ENCODE measurements around the gene IRS1. TPM values are rescaled to one million over a fixed set of nuclear protein-coding genes. Genes with fewer than 3 reads are reported as not detected.

IRS1 gene
- total and polyA plus RNA-seq, 2 donors from 2014 or later, result 4.5 to 13.4 TPM

- FAIRE-seq (no peak), DNase-seq (no peak)
- TF ChIP-seq, protein P1, sequence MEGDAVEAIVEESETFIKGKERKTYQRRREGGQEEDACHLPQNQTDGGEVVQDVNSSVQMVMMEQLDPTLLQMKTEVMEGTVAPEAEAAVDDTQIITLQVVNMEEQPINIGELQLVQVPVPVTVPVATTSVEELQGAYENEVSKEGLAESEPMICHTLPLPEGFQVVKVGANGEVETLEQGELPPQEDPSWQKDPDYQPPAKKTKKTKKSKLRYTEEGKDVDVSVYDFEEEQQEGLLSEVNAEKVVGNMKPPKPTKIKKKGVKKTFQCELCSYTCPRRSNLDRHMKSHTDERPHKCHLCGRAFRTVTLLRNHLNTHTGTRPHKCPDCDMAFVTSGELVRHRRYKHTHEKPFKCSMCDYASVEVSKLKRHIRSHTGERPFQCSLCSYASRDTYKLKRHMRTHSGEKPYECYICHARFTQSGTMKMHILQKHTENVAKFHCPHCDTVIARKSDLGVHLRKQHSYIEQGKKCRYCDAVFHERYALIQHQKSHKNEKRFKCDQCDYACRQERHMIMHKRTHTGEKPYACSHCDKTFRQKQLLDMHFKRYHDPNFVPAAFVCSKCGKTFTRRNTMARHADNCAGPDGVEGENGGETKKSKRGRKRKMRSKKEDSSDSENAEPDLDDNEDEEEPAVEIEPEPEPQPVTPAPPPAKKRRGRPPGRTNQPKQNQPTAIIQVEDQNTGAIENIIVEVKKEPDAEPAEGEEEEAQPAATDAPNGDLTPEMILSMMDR (IDR thresholded peaks at IDR 0.05; ENCODE audit: borderline replicate concordance, extremely low read depth, insufficient read depth), result no peak
- H3K27ac ChIP-seq (ENCODE audit: low read depth in 2 of 2, low read length in 2 of 2), result no peak overlapping the region
- no peaks in the 10 kb centered on the region for H3K27me3 ChIP-seq (ENCODE audit: control insufficient read depth, insufficient read depth, low read length)
- H3K36me3 ChIP-seq (ENCODE audit: control insufficient read depth in 2 of 3, insufficient read depth in 3 of 3, low read length in 3 of 3), result no peaks in the 10 kb centered on the region
- H3K4me1 ChIP-seq (ENCODE audit: control insufficient read depth in 2 of 3, insufficient read depth in 2 of 3, low read depth in 1 of 3, low read length in 3 of 3), result no peaks in the 10 kb centered on the region
- intact Hi-C loops (cut with DNase I), result no loop called here
- no peak overlapping the region for H3K9ac ChIP-seq (ENCODE audit: low read length in 3 of 3)
- no peak overlapping the region for H3K4me3 ChIP-seq (ENCODE audit: low read length in 3 of 3)
- no peaks in the 10 kb centered on the region for H3K9me3 ChIP-seq (ENCODE audit: control insufficient read depth in 2 of 3, insufficient read depth in 1 of 3, low read length in 3 of 3)
Measured at GRCh38 chr2:226825056-226825455, 25.4 kb upstream of the IRS1 start.

- Histone ChIP-seq H3K4me1 (ENCODE audit: control insufficient read depth in 2 of 3, insufficient read depth in 2 of 3, low read depth in 1 of 3, low read length in 3 of 3) (no peaks in the 10 kb centered on the region), H3K36me3 (ENCODE audit: control insufficient read depth in 2 of 3, insufficient read depth in 3 of 3, low read length in 3 of 3) (no peaks in the 10 kb centered on the region), H3K27ac (ENCODE audit: low read depth in 2 of 2, low read length in 2 of 2) (no peak overlapping the region), H3K4me3 (ENCODE audit: low read length in 3 of 3) (no peak overlapping the region), H3K9me3 (ENCODE audit: control insufficient read depth in 2 of 3, insufficient read depth in 1 of 3, low read length in 3 of 3) (no peaks in the 10 kb centered on the region), H3K27me3 (ENCODE audit: control insufficient read depth, insufficient read depth, low read length) (no peaks in the 10 kb centered on the region), H3K9ac (ENCODE audit: low read length in 3 of 3) (no peak overlapping the region)
- FAIRE-seq (no peak), DNase-seq (no peak)
- intact Hi-C loops (cut with DNase I), result loop anchor here (10.0 kb wide), 1 partner anchor 1144 kb away; no protein-coding TSS in a partner anchor
- TF ChIP-seq, protein P1 (IDR thresholded peaks at IDR 0.05; ENCODE audit: borderline replicate concordance, extremely low read depth, insufficient read depth), result no peak
Measured at GRCh38 chr2:226818930-226819329, 19.3 kb upstream of the IRS1 start.

DNA sequence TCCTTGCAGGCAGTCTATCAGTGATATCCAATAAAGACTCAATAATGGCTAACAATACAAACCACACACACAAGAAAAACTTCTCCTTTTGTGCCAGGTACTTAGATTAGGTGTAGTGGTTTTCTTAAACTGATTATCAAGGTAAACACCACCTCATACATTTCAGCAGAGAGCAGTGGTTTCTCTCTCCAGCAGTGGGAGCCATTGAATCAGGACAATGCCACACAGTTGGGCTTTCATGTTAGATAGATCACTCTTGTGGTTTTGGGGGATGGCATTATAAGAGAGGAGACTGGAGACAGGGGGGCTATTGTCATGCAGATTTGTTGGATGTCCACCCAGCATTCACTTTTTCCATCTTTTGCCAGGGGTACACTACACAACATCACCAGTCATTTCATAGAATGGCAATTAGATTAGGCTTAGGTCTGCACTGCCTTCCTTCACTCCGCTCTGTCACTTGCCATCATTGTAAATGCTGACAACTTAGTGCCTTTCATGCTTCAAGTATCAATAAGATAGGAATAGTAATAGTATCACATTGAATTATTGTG, 13.6 kb upstream of the IRS1 start:
- no peaks in the 10 kb centered on the region for H3K4me1 ChIP-seq (ENCODE audit: control insufficient read depth in 2 of 3, insufficient read depth in 2 of 3, low read depth in 1 of 3, low read length in 3 of 3)
- no peak overlapping the region for H3K4me3 ChIP-seq (ENCODE audit: low read length in 3 of 3)
- no peaks in the 10 kb centered on the region for H3K36me3 ChIP-seq (ENCODE audit: control insufficient read depth in 2 of 3, insufficient read depth in 3 of 3, low read length in 3 of 3)
- no peaks in the 10 kb centered on the region for H3K27me3 ChIP-seq (ENCODE audit: control insufficient read depth, insufficient read depth, low read length)
- no peaks in the 10 kb centered on the region for H3K9me3 ChIP-seq (ENCODE audit: control insufficient read depth in 2 of 3, insufficient read depth in 1 of 3, low read length in 3 of 3)
- TF ChIP-seq, protein P1 (IDR thresholded peaks at IDR 0.05; ENCODE audit: borderline replicate concordance, extremely low read depth, insufficient read depth), result no peak
- DNase-seq (no peak), FAIRE-seq (no peak)
- intact Hi-C loops (cut with DNase I), result loop anchor here (10.0 kb wide), 1 partner anchor 1138 kb away; no protein-coding TSS in a partner anchor
- H3K27ac ChIP-seq (ENCODE audit: low read depth in 2 of 2, low read length in 2 of 2), result no peak overlapping the region
- H3K9ac ChIP-seq (ENCODE audit: low read length in 3 of 3), result no peak overlapping the region

DNA sequence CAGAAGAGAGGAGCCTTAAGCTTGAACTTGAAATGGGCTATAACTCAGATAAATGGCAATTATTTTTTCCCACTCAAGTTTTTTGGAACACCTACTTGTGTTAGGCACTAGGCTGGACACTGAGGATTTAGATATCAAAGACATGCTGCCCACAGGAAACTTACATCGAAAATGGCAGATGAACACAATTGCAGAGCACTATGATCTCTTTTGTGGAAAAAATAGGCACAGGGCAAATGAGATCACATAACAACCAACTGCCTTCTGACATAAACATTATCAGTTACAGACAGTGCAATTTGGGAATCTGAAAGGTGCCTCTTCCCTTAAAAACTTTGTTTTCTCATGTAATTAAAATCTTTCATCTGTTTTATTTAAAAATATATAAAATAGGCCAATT, 3.8 kb upstream of the IRS1 start:
- DNase-seq (no peak), FAIRE-seq (no peak)
- intact Hi-C loops (cut with DNase I), result loop anchor here (10.0 kb wide), 1 partner anchor 919 kb away; no protein-coding TSS in a partner anchor
- Histone ChIP-seq H3K36me3 (ENCODE audit: control insufficient read depth in 2 of 3, insufficient read depth in 3 of 3, low read length in 3 of 3) (no peaks in the 10 kb centered on the region), H3K4me1 (ENCODE audit: control insufficient read depth in 2 of 3, insufficient read depth in 2 of 3, low read depth in 1 of 3, low read length in 3 of 3) (peaks cover 0 to 10% (median 4%) of the 10 kb centered on the region in 3 donors), H3K27ac (ENCODE audit: low read depth in 2 of 2, low read length in 2 of 2) (no peak overlapping the region), H3K27me3 (ENCODE audit: control insufficient read depth, insufficient read depth, low read length) (no peaks in the 10 kb centered on the region), H3K4me3 (ENCODE audit: low read length in 3 of 3) (no peak overlapping the region), H3K9me3 (ENCODE audit: control insufficient read depth in 2 of 3, insufficient read depth in 1 of 3, low read length in 3 of 3) (no peaks in the 10 kb centered on the region), H3K9ac (ENCODE audit: low read length in 3 of 3) (no peak overlapping the region)
- TF ChIP-seq, protein P1 (IDR thresholded peaks at IDR 0.05; ENCODE audit: borderline replicate concordance, extremely low read depth, insufficient read depth), result no peak
